BLaER1 (cell line): ENCODE data around the gene PSMG4.
A peak's percentile ranks its signal among the peaks of the same experiment; 100 is the strongest.

Experiments
- H3K27ac ChIP-seq: shearing (Covaris generic); formaldehyde crosslinking; 2 replicates; pipeline ENCODE4 v1.8.1; 2022
- H3K27me3 ChIP-seq: shearing (Covaris generic); formaldehyde crosslinking; 2 replicates; pipeline ENCODE4 v1.8.1; 2022
- H3K36me3 ChIP-seq: shearing (Covaris generic); formaldehyde crosslinking; 2 replicates; pipeline ENCODE4 v1.8.1; 2022
- H3K4me1 ChIP-seq: shearing (Covaris generic); formaldehyde crosslinking; 2 replicates; pipeline ENCODE4 v1.8.1; 2022
- H3K4me2 ChIP-seq: shearing (Covaris generic); formaldehyde crosslinking; 2 replicates; pipeline ENCODE4 v1.8.1; 2022
- H3K4me3 ChIP-seq: shearing (Covaris generic); formaldehyde crosslinking; 2 replicates; pipeline ENCODE4 v1.8.1; 2022
- H3K9ac ChIP-seq: shearing (Covaris generic); formaldehyde crosslinking; 2 replicates; pipeline ENCODE4 v1.8.1; 2022
- H3K9me3 ChIP-seq: shearing (Covaris generic); formaldehyde crosslinking; 2 replicates; pipeline ENCODE4 v1.8.1; 2022
- H4K20me1 ChIP-seq: shearing (Covaris generic); formaldehyde crosslinking; 2 replicates; pipeline ENCODE4 v1.8.1; 2022
- Cebpa-rat ChIP-seq: shearing (Covaris generic); IDR thresholded peaks from 2 replicates; pipeline ENCODE4 v1.8.1; 2022

PSMG4 gene

GRCh38 chr6:3303795-3304411, 45.2 kb downstream of the PSMG4 start:
- H3K36me3 ChIP-seq: no peaks in the 10 kb centered on the region
- H3K9me3 ChIP-seq: 0 out of 2 replicates have a peak, but pooled peaks cover 4% of the 10 kb centered on the region
- H3K4me1 ChIP-seq: 0 out of 2 replicates have a peak, but pooled peaks cover 2% of the 10 kb centered on the region
- H3K4me3 ChIP-seq: no peak overlapping the region
- no peak overlapping the region for H3K9ac ChIP-seq
- no peaks in the 10 kb centered on the region for H3K27me3 ChIP-seq
- TF ChIP-seq Cebpa-rat: no peak
- H3K27ac ChIP-seq: no peak overlapping the region
- H4K20me1 ChIP-seq: no peaks in the 10 kb centered on the region
- no peak overlapping the region for H3K4me2 ChIP-seq

- Histone ChIP-seq H3K9ac (no peak overlapping the region), H3K27me3 (no peaks in the 10 kb centered on the region), H3K27ac (no peak overlapping the region), H3K4me3 (no peak overlapping the region), H3K4me2 (no peak overlapping the region), H3K9me3 (0 out of 2 replicates have a peak, but pooled peaks cover 4% of the 10 kb centered on the region), H4K20me1 (no peaks in the 10 kb centered on the region), H3K4me1 (peaks cover 9% of the 10 kb centered on the region; the same call in 1 of the 2 replicates), H3K36me3 (no peaks in the 10 kb centered on the region)
- TF ChIP-seq Cebpa-rat: no peak
These were observed 45.9 kb downstream of the PSMG4 start for GRCh38 chr6:3304500-3305215.

GRCh38 chr6:3305216-3305565, 46.4 kb downstream of the PSMG4 start:
- Histone ChIP-seq H3K9me3 (0 out of 2 replicates have a peak, but pooled peaks cover 4% of the 10 kb centered on the region), H3K4me1 (peaks cover 11% of the 10 kb centered on the region; the same call in 1 of the 2 replicates), H3K9ac (no peak overlapping the region), H3K27me3 (no peaks in the 10 kb centered on the region), H3K36me3 (no peaks in the 10 kb centered on the region), H3K27ac (no peak overlapping the region), H3K4me3 (no peak overlapping the region), H4K20me1 (no peaks in the 10 kb centered on the region), H3K4me2 (no peak overlapping the region)
- no peak for TF ChIP-seq Cebpa-rat

- Histone ChIP-seq H3K4me1 (peaks cover 11% of the 10 kb centered on the region; the same call in 1 of the 2 replicates), H3K36me3 (no peaks in the 10 kb centered on the region)
These were observed 47.1 kb downstream of the PSMG4 start for GRCh38 chr6:3305831-3306230.

GRCh38 chr6:3306848-3307247, 48.1 kb downstream of the PSMG4 start:
- H3K9ac ChIP-seq: no peak overlapping the region
- TF ChIP-seq Cebpa-rat: no peak
- H3K4me2 ChIP-seq: no peak overlapping the region
- H3K4me1 ChIP-seq: peaks cover 11% of the 10 kb centered on the region; the same call in 1 of the 2 replicates
- H3K9me3 ChIP-seq: 0 out of 2 replicates have a peak, but pooled peaks cover 4% of the 10 kb centered on the region
- no peaks in the 10 kb centered on the region for H3K27me3 ChIP-seq
- H3K36me3 ChIP-seq: no peaks in the 10 kb centered on the region
- H4K20me1 ChIP-seq: no peaks in the 10 kb centered on the region
- no peak overlapping the region for H3K4me3 ChIP-seq
- H3K27ac ChIP-seq: no peak overlapping the region

More at GRCh38 chr6:3305831-3306230, 47.1 kb downstream of the PSMG4 start:
- H3K4me2 ChIP-seq: no peak overlapping the region
- no peaks in the 10 kb centered on the region for H4K20me1 ChIP-seq
- 0 out of 2 replicates have a peak, but pooled peaks cover 4% of the 10 kb centered on the region for H3K9me3 ChIP-seq
- TF ChIP-seq Cebpa-rat: no peak
- H3K4me3 ChIP-seq: no peak overlapping the region
- H3K27ac ChIP-seq: no peak overlapping the region
- no peak overlapping the region for H3K9ac ChIP-seq
- no peaks in the 10 kb centered on the region for H3K27me3 ChIP-seq

GRCh38 chr6:3307436-3307835, 48.7 kb downstream of the PSMG4 start:
- H3K9ac ChIP-seq: no peak overlapping the region
- H4K20me1 ChIP-seq: no peaks in the 10 kb centered on the region
- no peaks in the 10 kb centered on the region for H3K36me3 ChIP-seq
- no peak overlapping the region for H3K4me3 ChIP-seq
- H3K27ac ChIP-seq: no peak overlapping the region
- no peak overlapping the region for H3K4me2 ChIP-seq
- no peak for TF ChIP-seq Cebpa-rat
- 0 out of 2 replicates have a peak, but pooled peaks cover 4% of the 10 kb centered on the region for H3K9me3 ChIP-seq
- peaks cover 11% of the 10 kb centered on the region; the same call in 1 of the 2 replicates for H3K4me1 ChIP-seq
- H3K27me3 ChIP-seq: no peaks in the 10 kb centered on the region

- Histone ChIP-seq H3K27ac (no peak overlapping the region), H3K9ac (no peak overlapping the region), H3K27me3 (no peaks in the 10 kb centered on the region), H3K4me1 (peaks cover 16% of the 10 kb centered on the region), H3K4me3 (no peak overlapping the region), H3K9me3 (0 out of 2 replicates have a peak, but pooled peaks cover 4% of the 10 kb centered on the region), H4K20me1 (no peaks in the 10 kb centered on the region), H3K36me3 (no peaks in the 10 kb centered on the region), H3K4me2 (no peak overlapping the region)
- no peak for TF ChIP-seq Cebpa-rat
These were observed 49.4 kb downstream of the PSMG4 start for GRCh38 chr6:3308106-3308505.

GRCh38 chr6:3309391-3310050, 50.8 kb downstream of the PSMG4 start:
- Histone ChIP-seq H3K4me1 (peaks cover 16% of the 10 kb centered on the region), H3K27ac (no peak overlapping the region), H3K9me3 (0 out of 2 replicates have a peak, but pooled peaks cover 4% of the 10 kb centered on the region), H4K20me1 (no peaks in the 10 kb centered on the region), H3K9ac (no peak overlapping the region), H3K36me3 (no peaks in the 10 kb centered on the region), H3K4me3 (no peak overlapping the region), H3K4me2 (peak overlapping the region; percentile 27; the same call in 1 of the 2 replicates), H3K27me3 (no peaks in the 10 kb centered on the region)
- TF ChIP-seq Cebpa-rat: no peak

GRCh38 chr6:3310051-3310448, 51.3 kb downstream of the PSMG4 start:
- Histone ChIP-seq H3K36me3 (no peaks in the 10 kb centered on the region), H3K27ac (no peak overlapping the region), H4K20me1 (no peaks in the 10 kb centered on the region), H3K4me1 (peaks cover 16% of the 10 kb centered on the region), H3K9ac (no peak overlapping the region), H3K4me2 (no peak overlapping the region), H3K4me3 (no peak overlapping the region), H3K27me3 (no peaks in the 10 kb centered on the region), H3K9me3 (0 out of 2 replicates have a peak, but pooled peaks cover 4% of the 10 kb centered on the region)
- no peak for TF ChIP-seq Cebpa-rat
